ENCODE results near the gene CSTPP1. TPM values are rescaled to one million over a fixed set of nuclear protein-coding genes. Genes with fewer than 3 reads are reported as not detected.
A peak's percentile ranks its signal among the peaks of the same experiment; 100 is the strongest.
"Not testable (repeated sequence)": the region's sequence is repeated elsewhere in the genome, so short reads cannot be mapped to it uniquely, and the experiment has no call there.

Gene CSTPP1
- total RNA-seq, 1 donor from 2014 or later = 4.1 TPM

DNA sequence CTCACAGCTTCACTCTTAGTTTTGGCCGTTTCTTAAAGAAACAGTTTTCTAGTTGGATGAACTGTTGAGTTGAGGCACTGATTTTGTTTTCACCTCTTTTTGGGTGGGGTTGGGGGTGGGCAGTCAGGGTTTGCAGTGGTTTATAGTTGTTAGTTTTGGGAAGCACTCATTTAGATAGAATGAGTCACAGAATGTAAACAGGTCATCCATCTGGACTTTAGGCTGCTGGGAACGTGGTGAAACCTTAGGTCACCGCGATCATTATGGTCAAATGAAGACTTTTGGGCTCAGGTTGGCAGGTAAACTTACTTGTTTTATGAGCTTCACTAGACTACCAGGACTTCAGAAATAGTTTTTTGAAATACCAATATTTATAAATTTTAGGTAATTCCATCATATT lies 48.4 kb downstream of the CSTPP1 start:
- no peak for DNase-seq (ENCODE audit: low spot score)

DNA sequence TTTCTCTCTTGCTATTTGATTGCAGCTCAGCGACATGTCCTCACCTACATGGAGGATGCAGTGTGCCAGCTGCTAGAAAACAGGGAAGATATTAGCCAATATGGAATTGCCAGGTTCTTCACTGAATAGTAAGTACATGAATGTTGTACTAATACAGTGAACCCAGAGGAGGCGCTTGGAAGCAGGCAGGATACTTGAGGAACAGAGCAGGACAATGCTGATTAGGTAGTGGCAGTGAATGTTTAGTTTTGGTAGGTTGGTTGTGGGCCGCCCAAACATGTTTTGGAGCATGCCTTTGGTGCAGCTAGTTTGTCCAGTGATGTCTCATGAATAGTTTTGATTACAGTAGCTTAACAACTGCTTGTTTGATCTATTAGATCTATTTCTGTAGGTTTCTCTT lies 50.6 kb downstream of the CSTPP1 start:
- DNase-seq (ENCODE audit: low spot score) = no peak
- no peak for ATAC-seq

More for the DNA sequence above, 48.4 kb downstream of the CSTPP1 start:
- peak; percentile 80 for ATAC-seq

GRCh38 chr11:46989810-46990487 lies 53.4 kb downstream of the CSTPP1 start:
- ATAC-seq; DNase-seq (ENCODE audit: low spot score): not testable (repeated sequence)

DNA sequence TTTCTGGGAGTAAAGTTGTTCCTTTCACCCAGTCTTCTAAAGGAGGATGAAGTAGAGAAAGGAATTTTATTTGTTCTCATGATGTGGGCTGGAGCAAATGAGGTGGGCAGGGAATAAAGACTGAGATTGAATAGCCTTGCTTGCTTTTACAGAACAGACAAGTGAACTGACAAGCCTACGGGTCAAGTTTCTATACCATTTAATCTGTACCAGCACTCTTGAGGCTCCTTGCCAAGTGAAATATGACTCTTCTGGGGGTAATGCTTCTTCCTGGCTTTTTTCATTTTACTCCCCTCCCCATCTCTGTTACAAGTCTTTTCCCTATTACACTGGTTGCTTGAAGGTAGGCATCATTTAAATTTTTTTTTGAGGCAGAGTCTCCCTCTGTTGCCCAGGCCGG lies 54.8 kb downstream of the CSTPP1 start:
- DNase-seq (ENCODE audit: low spot score) (no peak), ATAC-seq (no peak)

DNA sequence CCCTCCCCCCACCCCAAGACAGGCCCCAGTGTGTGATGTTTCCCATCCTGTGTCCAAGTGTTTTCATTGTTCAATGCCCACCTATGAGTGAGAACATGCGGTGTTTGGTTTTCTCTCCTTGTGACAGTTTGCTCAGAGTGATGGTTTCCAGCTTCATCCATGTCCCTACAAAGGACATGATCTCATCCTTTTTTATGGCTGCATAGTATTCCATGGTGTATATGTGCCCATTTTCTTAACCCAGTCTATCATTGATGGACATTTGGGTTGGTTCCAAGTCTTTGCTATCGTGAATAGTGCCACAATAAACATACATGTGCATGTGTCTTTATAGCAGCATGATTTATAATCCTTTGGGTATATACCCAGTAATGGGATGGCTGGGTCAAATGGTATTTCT lies 55.8 kb downstream of the CSTPP1 start:
- ATAC-seq = not testable (repeated sequence)

GRCh38 chr11:46997796-46998195 lies 61.2 kb downstream of the CSTPP1 start:
- DNase-seq (ENCODE audit: low spot score); ATAC-seq: not testable (repeated sequence)

More for the DNA sequence above, 55.8 kb downstream of the CSTPP1 start:
- not testable (repeated sequence) for DNase-seq (ENCODE audit: low spot score)

GRCh38 chr11:46999217-46999616 lies 62.7 kb downstream of the CSTPP1 start:
- ATAC-seq (no peak), DNase-seq (ENCODE audit: low spot score) (no peak)

GRCh38 chr11:47000033-47000432 lies 63.5 kb downstream of the CSTPP1 start:
- no peak for ATAC-seq
- DNase-seq (ENCODE audit: low spot score) = no peak

DNA sequence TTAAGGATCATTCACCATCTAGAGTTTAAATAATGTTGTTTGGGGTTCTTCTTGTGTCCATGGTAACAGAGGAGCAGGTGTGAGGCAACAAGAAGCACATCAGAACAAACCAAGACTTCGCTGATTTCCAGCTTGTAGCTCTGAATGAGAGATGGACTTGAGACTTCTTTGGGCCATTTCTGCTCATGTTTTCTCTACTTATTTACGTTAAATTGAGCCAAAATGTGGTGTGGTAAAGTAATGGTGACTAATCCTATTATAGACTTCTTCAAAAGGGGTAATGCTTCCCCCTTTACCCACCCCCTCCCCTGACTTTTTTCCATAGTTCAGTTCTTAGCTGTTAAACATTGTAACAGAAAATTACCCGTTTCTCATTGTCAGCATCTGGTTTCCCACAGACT lies 65.2 kb downstream of the CSTPP1 start:
- ATAC-seq = no peak
- DNase-seq (ENCODE audit: low spot score) = no peak

DNA sequence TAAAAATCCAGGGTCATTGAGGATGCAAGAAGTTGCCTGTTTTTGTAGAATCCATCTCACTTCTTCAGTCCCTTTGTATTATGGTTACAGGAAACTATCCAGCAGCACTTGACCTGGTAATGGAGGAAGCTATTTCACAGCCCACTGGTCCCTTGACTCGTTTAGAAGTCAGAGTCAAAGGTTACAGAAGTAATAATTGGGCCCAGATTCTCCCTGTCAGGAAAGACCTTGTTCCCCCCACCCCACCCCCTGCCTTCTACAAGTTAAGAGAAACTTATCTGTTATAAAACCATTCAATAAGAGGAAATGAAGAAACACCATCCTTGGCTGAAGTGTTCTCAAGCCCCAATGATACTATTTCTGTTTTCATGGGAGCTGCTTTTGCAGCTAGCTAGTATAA lies 65.8 kb downstream of the CSTPP1 start:
- ATAC-seq (no peak), DNase-seq (ENCODE audit: low spot score) (no peak)

DNA sequence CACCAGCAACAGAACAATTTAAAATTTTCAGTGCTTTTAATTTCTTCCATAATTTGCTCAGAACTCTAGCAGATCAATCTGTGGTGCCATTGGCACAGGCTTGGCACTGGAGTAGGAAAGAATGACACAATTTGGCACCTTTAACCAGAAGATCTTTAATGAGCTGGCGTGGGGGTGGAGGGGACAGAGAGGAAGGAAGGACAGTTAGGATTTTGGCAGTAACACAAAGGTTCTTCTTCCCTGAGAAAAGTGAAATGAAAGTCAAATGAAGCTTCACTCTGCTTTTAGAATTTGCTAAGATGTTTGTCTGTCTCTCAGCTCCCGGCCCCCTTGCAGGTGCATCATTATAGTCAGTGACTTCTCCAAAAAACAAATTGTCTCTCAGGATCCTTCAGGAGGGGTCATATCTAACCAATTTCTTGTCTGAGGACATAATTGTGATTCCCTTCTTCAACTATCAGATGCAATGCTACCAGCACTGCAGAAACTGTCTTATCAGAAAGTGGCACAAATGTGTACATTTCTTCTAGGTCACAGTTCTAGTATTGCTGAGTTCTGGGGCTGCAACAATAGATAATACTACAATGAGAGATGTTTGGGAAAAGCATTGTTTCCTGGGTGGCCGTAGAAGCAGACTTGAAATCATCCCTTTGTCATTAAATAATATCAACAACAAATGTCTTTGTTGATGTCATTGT lies 66.8 kb downstream of the CSTPP1 start:
- DNase-seq (ENCODE audit: low spot score) (peak; percentile 65), ATAC-seq (peak; percentile 54)

DNA sequence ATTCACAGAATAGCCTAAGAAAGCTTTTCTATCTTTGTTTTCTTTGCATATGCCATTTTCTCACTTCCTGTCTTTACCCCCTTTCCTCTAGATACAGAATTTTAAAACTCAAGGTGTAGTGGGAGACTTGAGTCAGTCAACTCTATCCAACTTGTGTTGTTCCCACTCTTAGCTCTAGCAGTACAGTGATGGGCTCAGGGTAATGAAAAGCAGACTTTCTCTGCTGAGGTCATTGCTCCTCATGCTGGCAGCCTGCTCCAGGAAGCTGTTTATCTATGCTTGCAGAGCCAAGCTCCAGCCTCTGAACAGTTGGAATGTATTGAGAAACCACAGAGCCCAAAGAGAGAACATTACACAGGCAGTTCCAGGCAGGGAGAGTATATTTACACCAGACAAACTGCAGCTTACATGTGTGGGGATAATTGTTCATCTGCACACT lies 68.1 kb downstream of the CSTPP1 start:
- ATAC-seq = peak; percentile 96
- peak; percentile 84 for DNase-seq (ENCODE audit: low spot score)

- DNase-seq (ENCODE audit: low spot score) (no peak), ATAC-seq (no peak)
Observed at GRCh38 chr11:47005441-47005840, 68.9 kb downstream of the CSTPP1 start.

- no peak for DNase-seq (ENCODE audit: low spot score)
- no peak for ATAC-seq
Observed at GRCh38 chr11:47007579-47007978, 71.0 kb downstream of the CSTPP1 start.

GRCh38 chr11:47010179-47010578 lies 73.6 kb downstream of the CSTPP1 start:
- ATAC-seq = no peak
- DNase-seq (ENCODE audit: low spot score) = no peak

- ATAC-seq = no peak
- DNase-seq (ENCODE audit: low spot score) = no peak
Observed at GRCh38 chr11:47014097-47014496, 77.5 kb downstream of the CSTPP1 start.

DNA sequence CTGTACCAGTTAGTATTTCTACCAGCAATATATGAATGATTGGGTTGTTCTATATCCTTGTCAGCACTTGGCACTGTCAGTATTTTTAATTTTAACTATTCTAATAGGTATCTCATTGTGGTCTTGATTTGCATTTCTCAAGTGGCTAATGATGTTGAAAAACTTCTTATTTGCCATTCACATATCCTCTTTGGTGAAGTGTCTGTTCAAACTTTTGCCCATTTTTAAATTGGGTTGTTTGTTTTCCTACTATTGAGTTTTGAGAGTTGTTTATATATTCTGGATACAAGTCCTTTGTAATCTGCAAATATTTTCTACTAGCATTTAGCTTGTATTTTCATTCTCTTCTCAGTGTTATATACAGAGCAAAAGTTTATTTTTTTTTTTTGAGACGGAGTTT lies 82.1 kb downstream of the CSTPP1 start:
- ATAC-seq = no peak
- DNase-seq (ENCODE audit: low spot score) = no peak

DNA sequence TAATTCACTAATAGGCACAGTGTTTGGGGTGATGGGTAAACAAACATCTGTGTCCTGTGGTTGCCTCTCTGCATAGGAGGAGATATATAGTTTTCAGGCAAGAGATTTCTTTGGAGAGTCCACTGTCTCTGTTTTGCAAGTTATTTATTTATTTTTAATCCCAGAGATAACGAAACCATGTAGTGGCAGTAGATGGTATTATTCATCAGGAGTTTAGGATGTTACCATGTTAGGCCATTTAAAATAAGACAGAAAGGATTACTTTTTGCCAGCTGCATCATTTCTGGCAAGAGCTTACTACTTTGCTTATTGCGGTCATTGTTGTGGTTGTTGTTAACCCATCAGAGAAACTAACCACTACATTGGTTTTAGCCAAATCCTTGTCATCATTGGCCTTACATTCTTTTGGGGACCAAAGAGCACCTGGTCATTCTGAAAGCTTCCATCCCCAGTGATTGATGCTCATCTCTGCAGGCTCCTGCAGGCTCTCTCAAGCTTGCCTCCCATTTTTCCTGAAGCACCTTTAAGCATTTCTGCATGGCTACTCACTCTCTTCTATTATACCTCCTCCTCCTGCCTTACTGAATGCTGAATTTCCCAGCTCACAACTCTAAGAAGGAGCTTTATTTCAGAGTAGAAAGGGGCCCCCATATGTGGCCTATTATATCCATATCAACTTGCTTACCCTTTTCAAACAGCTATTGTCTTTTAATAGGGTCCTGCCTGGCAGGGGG lies 84.4 kb downstream of the CSTPP1 start:
- no peak for DNase-seq (ENCODE audit: low spot score)
- ATAC-seq = no peak

DNA sequence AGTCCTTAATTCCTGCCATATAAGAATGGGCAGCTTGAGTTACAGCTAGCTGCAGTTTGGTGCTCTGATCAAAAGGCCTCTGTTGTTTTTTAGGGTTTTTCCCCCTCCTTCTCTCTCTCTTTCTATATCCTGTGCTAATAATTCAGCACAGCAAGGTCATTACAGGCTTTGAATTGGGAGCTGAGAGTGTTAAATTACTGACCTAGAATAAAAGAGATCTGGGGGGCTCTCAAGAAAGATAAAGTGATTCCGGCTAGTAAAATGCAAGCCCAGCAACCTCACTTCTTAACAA lies 84.9 kb downstream of the CSTPP1 start:
- DNase-seq (ENCODE audit: low spot score) (no peak), ATAC-seq (no peak)

- no peak for ATAC-seq
- no peak for DNase-seq (ENCODE audit: low spot score)
Observed at GRCh38 chr11:47021965-47022364, 85.4 kb downstream of the CSTPP1 start.

DNA sequence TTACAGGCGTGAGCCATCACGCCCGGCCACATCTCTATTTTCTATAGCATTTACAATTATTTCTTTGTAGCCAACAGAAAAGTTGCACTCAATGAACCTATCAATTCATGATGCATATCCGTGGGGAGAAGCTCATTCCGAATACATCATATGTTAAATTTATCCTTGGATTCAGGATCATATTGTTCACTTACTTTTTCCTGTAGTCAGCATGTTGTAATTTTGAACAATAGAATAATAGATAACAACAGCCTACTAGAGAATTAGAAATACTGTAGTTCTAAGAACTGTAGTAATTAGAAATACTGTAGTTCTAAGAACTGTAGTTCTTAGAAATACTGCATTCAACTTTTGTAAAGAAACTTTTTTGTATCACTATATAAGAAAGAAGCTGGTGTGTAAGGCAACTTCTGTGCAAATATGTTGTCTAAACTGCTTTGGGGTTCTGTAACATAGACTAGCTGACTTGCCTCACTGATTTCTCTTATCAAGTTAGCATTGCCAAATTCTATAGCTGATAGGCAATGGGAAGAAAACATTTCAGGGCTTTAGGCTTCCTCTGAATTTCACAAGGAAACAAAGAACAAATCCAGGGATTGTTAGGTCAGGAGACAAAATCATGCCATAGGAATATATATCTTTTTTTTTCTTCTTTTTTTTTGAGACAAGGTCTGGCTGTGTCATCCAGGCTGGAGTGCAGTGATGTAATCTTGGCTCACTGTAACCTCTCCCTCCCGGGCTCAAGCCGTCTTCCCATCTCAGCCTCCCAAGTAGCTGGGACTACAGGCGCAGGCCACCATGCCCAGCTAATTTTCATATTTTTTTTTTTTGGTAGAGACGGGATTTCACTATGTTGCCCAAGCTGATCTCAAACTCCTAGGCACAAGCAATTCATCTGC lies 91.9 kb downstream of the CSTPP1 start:
- ATAC-seq = no peak
- DNase-seq (ENCODE audit: low spot score) = no peak
